OCI-LY3 (cell line): ENCODE data around the gene RTCA.

Experiments
- H2AFZ ChIP-seq: fragments of 200-600, 300-600 bp; shearing (Covaris generic); 2 replicates; pipeline ENCODE4 v1.6.0; 2014; ENCODE audit warnings: antibody characterized with exemption, low read depth, low read length
- H3K27ac ChIP-seq: fragments of 200-600, 300-600 bp; sonication (generic); 2 replicates; pipeline ENCODE4 v1.5.1; 2014; ENCODE audit warnings: mild to moderate bottlenecking, low read length, moderate library complexity, mixed read lengths
- H3K27me3 ChIP-seq: fragments of 200-600, 300-600 bp; sonication (generic); 2 replicates; pipeline ENCODE4 v1.6.1; 2014; ENCODE audit warnings: low read depth, low read length, mixed read lengths
- H3K36me3 ChIP-seq: fragments of 200-600, 300-600 bp; sonication (generic); replicated peaks from 2 replicates; pipeline ENCODE3; 2014; ENCODE audit warnings: low read depth, low read length, mixed read lengths
- H3K4me1 ChIP-seq: fragments of 300-600, 200-600 bp; sonication (generic); 2 replicates; pipeline ENCODE4 v1.6.1; 2014; ENCODE audit warnings: low read length, mixed read lengths
- H3K4me2 ChIP-seq: fragments of 200-600, 300-600 bp; sonication (generic); 2 replicates; pipeline ENCODE4 v1.6.1; 2014; ENCODE audit warnings: low read length, mixed read lengths
- H3K4me3 ChIP-seq: fragments of 300-600, 200-600 bp; sonication (generic); 2 replicates; pipeline ENCODE4 v1.5.1; 2014; ENCODE audit warnings: antibody characterized with exemption, mild to moderate bottlenecking, low read length, moderate library complexity
- H3K79me2 ChIP-seq: fragments of 300-600, 200-600 bp; shearing (Covaris generic); 2 replicates; pipeline ENCODE4 v1.6.1; 2014; ENCODE audit warnings: mild to moderate bottlenecking, low read length, mixed read lengths
- H3K9ac ChIP-seq: fragments of 300-600, 200-600 bp; shearing (Covaris generic); 2 replicates; pipeline ENCODE4 v1.6.0; 2014; ENCODE audit warnings: mild to moderate bottlenecking, low read length, moderate library complexity
- H3K9me3 ChIP-seq: fragments of 200-600, 300-600 bp; shearing (Covaris generic); 2 replicates; pipeline ENCODE4 v1.6.1; 2014; ENCODE audit warnings: low read length, mixed read lengths; ENCODE audit not compliant: insufficient read depth
- H4K20me1 ChIP-seq: fragments of 200-600, 300-600 bp; sonication (generic); 2 replicates; pipeline ENCODE4 v1.6.1; 2016; ENCODE audit warnings: low read length, mixed read lengths; ENCODE audit not compliant: insufficient read depth
- EZH2phosphoT487 ChIP-seq: fragments of 200-600 bp; shearing (Covaris generic); IDR thresholded peaks from 2 replicates; pipeline ENCODE4 v1.6.1; 2018; ENCODE audit warnings: antibody characterized with exemption, mixed run types, low read depth
- TF ChIP-seq, protein P1 (sequence below): fragments of 200-600, 300-600 bp; sonication (generic); IDR thresholded peaks from 2 replicates; pipeline ENCODE4 v1.5.1; 2014; ENCODE audit warnings: antibody characterized with exemption, low read length, low read depth

The RTCA gene

DNA sequence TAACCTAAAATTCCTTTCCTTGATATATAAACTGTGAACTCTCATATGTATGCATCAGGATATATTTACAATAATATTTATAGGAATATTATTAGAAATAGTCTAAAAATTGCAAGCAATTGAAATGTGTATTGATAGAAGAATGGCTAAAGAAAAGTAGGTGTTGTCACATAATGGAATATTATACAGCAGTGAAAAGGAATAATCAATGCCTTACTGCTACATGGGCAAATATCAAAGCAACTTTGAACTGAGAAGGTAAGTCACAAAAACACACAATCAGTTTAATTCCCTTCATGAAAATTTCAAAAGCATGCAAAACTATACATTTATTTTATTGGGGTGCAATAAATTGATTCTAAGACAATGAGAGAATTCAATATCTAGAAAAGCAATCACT lies 50.6 kb downstream of the RTCA start:
- TF ChIP-seq, protein P1, sequence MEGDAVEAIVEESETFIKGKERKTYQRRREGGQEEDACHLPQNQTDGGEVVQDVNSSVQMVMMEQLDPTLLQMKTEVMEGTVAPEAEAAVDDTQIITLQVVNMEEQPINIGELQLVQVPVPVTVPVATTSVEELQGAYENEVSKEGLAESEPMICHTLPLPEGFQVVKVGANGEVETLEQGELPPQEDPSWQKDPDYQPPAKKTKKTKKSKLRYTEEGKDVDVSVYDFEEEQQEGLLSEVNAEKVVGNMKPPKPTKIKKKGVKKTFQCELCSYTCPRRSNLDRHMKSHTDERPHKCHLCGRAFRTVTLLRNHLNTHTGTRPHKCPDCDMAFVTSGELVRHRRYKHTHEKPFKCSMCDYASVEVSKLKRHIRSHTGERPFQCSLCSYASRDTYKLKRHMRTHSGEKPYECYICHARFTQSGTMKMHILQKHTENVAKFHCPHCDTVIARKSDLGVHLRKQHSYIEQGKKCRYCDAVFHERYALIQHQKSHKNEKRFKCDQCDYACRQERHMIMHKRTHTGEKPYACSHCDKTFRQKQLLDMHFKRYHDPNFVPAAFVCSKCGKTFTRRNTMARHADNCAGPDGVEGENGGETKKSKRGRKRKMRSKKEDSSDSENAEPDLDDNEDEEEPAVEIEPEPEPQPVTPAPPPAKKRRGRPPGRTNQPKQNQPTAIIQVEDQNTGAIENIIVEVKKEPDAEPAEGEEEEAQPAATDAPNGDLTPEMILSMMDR = no peak
- no peak for TF ChIP-seq EZH2phosphoT487
- Histone ChIP-seq H3K36me3 (no peaks in the 10 kb centered on the region), H3K27me3 (no peaks in the 10 kb centered on the region), H3K9ac (no peak overlapping the region), H4K20me1 (no peaks in the 10 kb centered on the region), H3K4me1 (peaks cover 8% of the 10 kb centered on the region), H3K79me2 (no peaks in the 10 kb centered on the region), H3K9me3 (no peaks in the 10 kb centered on the region), H3K4me2 (no peak overlapping the region), H3K4me3 (no peak overlapping the region), H2AFZ (no peak overlapping the region), H3K27ac (no peak overlapping the region)

DNA sequence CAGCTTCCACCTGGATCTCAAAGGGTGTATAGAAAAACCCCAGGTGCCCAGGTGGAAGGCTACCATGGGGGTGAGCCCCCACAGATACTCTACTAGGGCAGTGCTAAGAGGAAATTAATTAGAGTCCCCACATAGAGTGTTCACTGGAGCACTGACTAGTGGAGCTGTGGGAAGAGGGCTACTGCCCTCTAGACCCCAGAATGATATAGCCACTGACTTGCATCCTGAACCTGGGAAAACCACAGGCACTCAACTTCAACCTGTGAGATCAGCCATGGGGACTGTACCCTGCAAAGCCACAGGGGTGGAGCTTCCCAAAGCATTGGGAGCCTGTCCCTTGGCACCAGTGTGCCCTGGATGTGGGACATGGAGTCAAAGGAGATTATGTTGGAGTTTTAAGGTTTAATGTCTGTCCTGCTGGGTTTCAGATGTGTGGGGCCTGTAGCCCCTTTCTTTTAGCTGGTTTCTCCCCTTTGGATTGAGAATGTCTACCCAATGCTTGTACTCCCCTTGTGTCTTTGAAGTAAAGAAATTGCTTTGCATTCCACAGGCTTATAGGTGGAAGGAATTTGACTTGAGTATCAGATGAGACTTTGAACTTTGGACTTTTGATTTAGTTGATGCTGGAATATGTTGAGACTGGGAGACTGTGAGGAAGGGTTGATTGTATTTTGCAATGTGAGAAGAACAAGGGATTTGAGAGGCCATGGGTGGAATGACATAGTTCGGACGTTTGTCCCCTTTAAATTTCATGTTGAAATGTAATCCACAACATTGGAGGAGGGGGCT lies 54.5 kb downstream of the RTCA start:
- H3K9ac ChIP-seq = no peak overlapping the region
- H4K20me1 ChIP-seq = no peaks in the 10 kb centered on the region
- no peak overlapping the region for H3K4me3 ChIP-seq
- H3K4me2 ChIP-seq = no peak overlapping the region
- TF ChIP-seq, protein P1 = no peak
- TF ChIP-seq EZH2phosphoT487 = no peak
- no peaks in the 10 kb centered on the region for H3K36me3 ChIP-seq
- no peak overlapping the region for H3K27ac ChIP-seq
- no peak overlapping the region for H2AFZ ChIP-seq
- no peaks in the 10 kb centered on the region for H3K9me3 ChIP-seq
- H3K27me3 ChIP-seq = no peaks in the 10 kb centered on the region
- no peaks in the 10 kb centered on the region for H3K79me2 ChIP-seq
- H3K4me1 ChIP-seq = peaks cover 16% of the 10 kb centered on the region

DNA sequence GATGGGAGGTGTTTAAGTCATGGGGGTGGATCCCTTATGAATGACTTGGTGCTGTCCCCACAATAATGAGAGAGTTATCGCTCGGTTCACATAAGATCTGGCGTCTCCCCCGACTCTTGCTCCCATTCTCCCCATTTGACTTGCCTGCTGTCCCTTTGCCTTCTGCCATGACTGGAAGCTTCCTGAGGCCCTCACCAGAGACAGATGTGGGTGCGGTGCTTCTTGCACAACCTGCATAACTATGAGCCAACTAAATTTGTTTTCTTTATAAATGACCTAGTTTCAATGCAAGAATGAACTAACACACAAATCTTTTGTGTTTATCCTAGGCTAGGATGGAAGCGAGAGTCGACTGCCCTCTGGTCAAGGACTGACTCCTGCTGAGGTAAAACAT lies 55.1 kb downstream of the RTCA start:
- no peaks in the 10 kb centered on the region for H4K20me1 ChIP-seq
- TF ChIP-seq EZH2phosphoT487 = no peak
- TF ChIP-seq, protein P1 = no peak
- H3K27me3 ChIP-seq = no peaks in the 10 kb centered on the region
- no peak overlapping the region for H2AFZ ChIP-seq
- H3K36me3 ChIP-seq = no peaks in the 10 kb centered on the region
- no peak overlapping the region for H3K9ac ChIP-seq
- H3K27ac ChIP-seq = no peak overlapping the region
- H3K9me3 ChIP-seq = no peaks in the 10 kb centered on the region
- no peak overlapping the region for H3K4me2 ChIP-seq
- H3K79me2 ChIP-seq = no peaks in the 10 kb centered on the region
- H3K4me3 ChIP-seq = no peak overlapping the region
- H3K4me1 ChIP-seq = peaks cover 22% of the 10 kb centered on the region

DNA sequence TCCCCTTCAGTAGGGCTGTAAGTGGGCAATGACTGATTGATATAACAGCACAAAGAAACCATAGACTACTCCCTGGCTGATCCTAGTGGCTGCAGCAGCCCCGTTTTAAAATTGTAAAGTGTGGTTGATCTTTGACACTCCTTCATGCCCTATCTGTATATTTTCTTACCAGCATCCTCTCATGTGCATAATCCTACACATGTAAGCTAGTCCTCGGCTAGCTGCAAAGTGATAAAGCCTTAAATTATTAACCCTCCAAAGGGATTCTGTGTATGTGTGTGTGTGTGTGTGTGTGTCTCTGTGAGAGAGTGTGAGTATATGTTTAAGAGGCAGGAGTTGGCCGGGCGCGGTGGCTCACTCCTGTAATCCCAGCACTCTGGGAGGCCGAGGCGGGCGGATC lies 55.5 kb downstream of the RTCA start:
- Histone ChIP-seq H3K9me3 (no peaks in the 10 kb centered on the region), H3K36me3 (no peaks in the 10 kb centered on the region), H3K4me3 (no peak overlapping the region), H3K9ac (no peak overlapping the region), H2AFZ (no peak overlapping the region), H4K20me1 (no peaks in the 10 kb centered on the region), H3K4me1 (peaks cover 22% of the 10 kb centered on the region), H3K27ac (no peak overlapping the region), H3K27me3 (no peaks in the 10 kb centered on the region), H3K79me2 (no peaks in the 10 kb centered on the region), H3K4me2 (no peak overlapping the region)
- TF ChIP-seq EZH2phosphoT487 = no peak
- TF ChIP-seq, protein P1 = no peak
